HepG2 (cell line): ENCODE results near the gene RPL37A. TPM values are rescaled to one million over a fixed set of nuclear protein-coding genes. Genes with fewer than 3 reads are reported as not detected.
A peak's percentile ranks its signal among the peaks of the same experiment; 100 is the strongest.

Source experiments
- CBFB ChIP-seq: sonication (generic); formaldehyde crosslinking; IDR thresholded peaks from 2 replicates; pipeline ENCODE4 v1.4.0; 2020; ENCODE audit warnings: missing genetic modification reagents
- CHD4 ChIP-seq: fragments of 200-600 bp; sonication (generic); IDR thresholded peaks from 2 replicates; pipeline ENCODE4 v1.7.0; 2017; ENCODE audit warnings: mild to moderate bottlenecking, low read length, borderline replicate concordance
- CSRNP2 ChIP-seq: sonication (generic); formaldehyde crosslinking; conservative IDR thresholded peaks from 2 replicates; pipeline ENCODE4 v1.8.0; 2022; ENCODE audit warnings: low read depth, missing genetic modification reagents
- DPF2 ChIP-seq: sonication (generic); formaldehyde crosslinking; IDR thresholded peaks from 2 replicates; pipeline ENCODE4 v1.4.0; 2020; ENCODE audit warnings: mild to moderate bottlenecking, low read depth, missing genetic modification reagents, borderline replicate concordance
- ELF3 ChIP-seq: IDR thresholded peaks from 2 replicates; pipeline ENCODE4 v1.6.1; 2016; ENCODE audit warnings: missing genetic modification reagents, missing compliant biosample characterization
- FOXO1 ChIP-seq: sonication (generic); formaldehyde crosslinking; IDR thresholded peaks from 2 replicates; pipeline ENCODE4 v1.4.0; 2020; ENCODE audit warnings: missing genetic modification reagents
- GTF3A ChIP-seq: sonication (generic); formaldehyde crosslinking; conservative IDR thresholded peaks from 2 replicates; pipeline ENCODE4 v1.4.0; 2020; ENCODE audit warnings: mild to moderate bottlenecking, missing genetic modification reagents
- HNRNPUL1 ChIP-seq: fragments of 200-400 bp; formaldehyde crosslinking; IDR thresholded peaks from 2 replicates; pipeline ENCODE4 v1.6.1; 2017; ENCODE audit warnings: low read depth, mild to moderate bottlenecking, low read length, moderate library complexity
- ISL2 ChIP-seq: sonication (generic); formaldehyde crosslinking; IDR thresholded peaks from 2 replicates; pipeline ENCODE4 v1.5.0; 2020; ENCODE audit warnings: missing genetic modification reagents
- KLF11 ChIP-seq: IDR thresholded peaks from 2 replicates; pipeline ENCODE4 v1.6.1; 2016; ENCODE audit warnings: missing compliant biosample characterization
- KLF9 ChIP-seq: IDR thresholded peaks from 2 replicates; pipeline ENCODE4 v1.6.1; 2016; ENCODE audit warnings: low read depth
- MNT ChIP-seq: fragments of 450-650 bp; IDR thresholded peaks from 2 replicates; pipeline ENCODE4 v1.6.1; 2016
- SRY ChIP-seq: sonication (generic); formaldehyde crosslinking; IDR thresholded peaks from 2 replicates; pipeline ENCODE4 v1.8.0; 2022; ENCODE audit warnings: mild to moderate bottlenecking, missing genetic modification reagents
- TCF7 ChIP-seq: sonication (generic); IDR thresholded peaks from 2 replicates; pipeline ENCODE4 v1.6.1; 2016; ENCODE audit warnings: antibody characterized with exemption, low read depth
- THYN1 ChIP-seq: sonication (generic); formaldehyde crosslinking; IDR thresholded peaks from 2 replicates; pipeline ENCODE4 v1.8.1; 2023; ENCODE audit warnings: low read depth, mild to moderate bottlenecking, moderate library complexity, missing genetic modification reagents, borderline replicate concordance
- TMF1 ChIP-seq: sonication (generic); formaldehyde crosslinking; IDR thresholded peaks from 2 replicates; pipeline ENCODE4 v1.8.1; 2022; ENCODE audit warnings: low read depth, missing genetic modification reagents
- YEATS2 ChIP-seq: sonication (generic); formaldehyde crosslinking; IDR thresholded peaks from 2 replicates; pipeline ENCODE4 v1.4.0; 2020; ENCODE audit warnings: missing genetic modification reagents, borderline replicate concordance
- ZKSCAN1 ChIP-seq: fragments of 150-350 bp; IDR thresholded peaks from 2 replicates; pipeline ENCODE4 v1.6.1; 2014; ENCODE audit warnings: low read length
- ZNF18 ChIP-seq: sonication (generic); formaldehyde crosslinking; IDR thresholded peaks from 2 replicates; pipeline ENCODE4 v1.8.0; 2022; ENCODE audit warnings: mild to moderate bottlenecking, missing genetic modification reagents; ENCODE audit not compliant: insufficient replicate concordance
- ZNF251 ChIP-seq: sonication (generic); formaldehyde crosslinking; IDR thresholded peaks from 2 replicates; pipeline ENCODE4 v1.9.0; 2021; ENCODE audit warnings: mild to moderate bottlenecking, missing genetic modification reagents
- ZNF331 ChIP-seq: sonication (generic); formaldehyde crosslinking; IDR thresholded peaks from 2 replicates; pipeline ENCODE4 v1.4.0; 2020; ENCODE audit warnings: missing genetic modification reagents
- ZNF670 ChIP-seq: sonication (generic); formaldehyde crosslinking; IDR thresholded peaks from 2 replicates; pipeline ENCODE4 v1.8.0; 2022; ENCODE audit warnings: mild to moderate bottlenecking, missing genetic modification reagents, borderline replicate concordance
- ZNF746 ChIP-seq: sonication (generic); formaldehyde crosslinking; IDR thresholded peaks from 2 replicates; pipeline ENCODE4 v1.8.0; 2022; ENCODE audit warnings: mild to moderate bottlenecking, missing genetic modification reagents
- ZNF749 ChIP-seq: sonication (generic); formaldehyde crosslinking; IDR thresholded peaks from 2 replicates; pipeline ENCODE4 v1.8.0; 2022; ENCODE audit warnings: mild to moderate bottlenecking, missing genetic modification reagents, moderate library complexity, borderline replicate concordance
- ZNF772 ChIP-seq: sonication (generic); formaldehyde crosslinking; IDR thresholded peaks from 2 replicates; pipeline ENCODE4 v1.5.0; 2020; ENCODE audit warnings: mild to moderate bottlenecking, missing genetic modification reagents
- ZNF777 ChIP-seq: sonication (generic); formaldehyde crosslinking; IDR thresholded peaks from 2 replicates; pipeline ENCODE4 v1.4.0; 2020; ENCODE audit warnings: missing genetic modification reagents
- polyA plus RNA-seq, 8 experiments: library from polyadenylated mRNA; depleted of rRNA in 3 of 8; stranded (reverse) in 7 of 8; unstranded in 1 of 8; fragments of >200 nt; fragmentation: Illumina TruSeq in 4 of 8; extraction: Trizol in 4 of 8; gene quantifications; 2 replicates each; pipeline versions ENCODE4 v1.2.1 to v1.2.3, GENCODE V29; 2011 to 2016; ENCODE audit warnings: low read depth in 4 of 8, missing spikeins in 1 of 8, mixed read lengths in 1 of 8; ENCODE audit not compliant: insufficient read depth in 1 of 8
- total RNA-seq, 5 experiments: library from RNA; depleted of rRNA; stranded (reverse); fragments of >200 nt; fragmentation: Illumina TruSeq; extraction: Trizol; gene quantifications; 2 replicates each; pipeline ENCODE4 v1.2.3, GENCODE V29; 2016; ENCODE audit warnings: low read depth in 1 of 5

RPL37A gene
- total and polyA plus RNA-seq, 2 of the 13 experiments (the other 11 are each of a cell fraction or from before 2014, with no cell fraction given): 6,902 to 7,910 TPM

GRCh38 chr2:216535454-216535995 lies 36.9 kb downstream of the RPL37A start (continued):
- TF ChIP-seq GTF3A (CRISPR knock-in tag): no peak
- no peak for TF ChIP-seq ZNF670
- TF ChIP-seq ZNF331 (CRISPR knock-in tag): no peak
- TF ChIP-seq ELF3 (CRISPR knock-in tag): peak; percentile 87
- no peak for TF ChIP-seq ZNF251 (CRISPR knock-in tag)
- TF ChIP-seq CSRNP2 (CRISPR knock-in tag): no peak
- TF ChIP-seq HNRNPUL1: no peak
- TF ChIP-seq ZNF777 (CRISPR knock-in tag): no peak
- TF ChIP-seq ZKSCAN1: no peak
- 0 out of 2 replicates have a peak, but pooled peaks have one; percentile 55 for TF ChIP-seq DPF2 (CRISPR knock-in tag)
- TF ChIP-seq ZNF749 (CRISPR knock-in tag): no peak
- TF ChIP-seq THYN1 (CRISPR knock-in tag): no peak
- TF ChIP-seq TCF7: 0 out of 2 replicates have a peak, but pooled peaks have one; percentile 14
- no peak for TF ChIP-seq ISL2 (CRISPR knock-in tag)
- TF ChIP-seq KLF11 (CRISPR knock-in tag): no peak
- TF ChIP-seq SRY (CRISPR knock-in tag): no peak
- TF ChIP-seq CHD4: no peak
- no peak for TF ChIP-seq ZNF772 (CRISPR knock-in tag)
- no peak for TF ChIP-seq ZNF746 (CRISPR knock-in tag)
- TF ChIP-seq MNT: no peak
- no peak; the same call in 1 of the 2 replicates for TF ChIP-seq YEATS2
- TF ChIP-seq KLF9 (CRISPR knock-in tag): no peak
- no peak for TF ChIP-seq CBFB
- TF ChIP-seq FOXO1: peak; percentile 54; the same call in 1 of the 2 replicates
- no peak for TF ChIP-seq TMF1
- TF ChIP-seq ZNF18 (CRISPR knock-in tag): peak; percentile 85
